ENCODE results near the gene NUS1. TPM values are rescaled to one million over a fixed set of nuclear protein-coding genes. Genes with fewer than 3 reads are reported as not detected.

NUS1 gene
- total and polyA plus RNA-seq, 2 experiments from 2014 or later = 34.6 to 69.0 TPM

DNA sequence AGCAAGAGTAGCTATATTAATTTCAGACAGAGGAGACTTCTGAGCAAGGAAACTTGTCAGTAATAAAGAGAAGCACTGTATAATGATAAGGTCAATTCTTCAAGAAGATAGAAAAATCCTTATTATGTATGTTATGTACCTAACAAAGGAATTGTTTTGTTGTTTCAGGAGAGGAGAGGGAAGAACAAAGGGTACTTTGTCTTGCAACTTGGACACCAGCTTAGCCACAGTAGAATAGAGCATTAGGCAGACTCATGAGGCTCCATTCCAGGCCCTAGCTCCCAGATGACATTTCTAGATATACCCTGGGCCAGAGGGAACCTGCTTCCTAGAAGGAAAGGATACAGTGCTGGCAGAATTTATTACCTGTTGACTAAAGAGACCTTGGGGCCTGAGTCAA lies 6.5 kb upstream of the NUS1 start:
- Histone ChIP-seq H3K79me2 (replicated peaks; ENCODE audit: insufficient read depth) (peaks cover 4% of the 10 kb centered on the region), H4K20me1 (replicated peaks; ENCODE audit: insufficient read depth) (no peaks in the 10 kb centered on the region), H3K27me3 (ENCODE audit: insufficient read depth) (no peaks in the 10 kb centered on the region), H3K36me3 (ENCODE audit: insufficient read depth) (no peaks in the 10 kb centered on the region), H3K9me2 (ENCODE audit: insufficient read depth) (no peaks in the 10 kb centered on the region), H3F3A (replicated peaks; ENCODE audit: low read depth) (no peaks in the 10 kb centered on the region), H2AFZ (no peak overlapping the region), H3K4me1 (ENCODE audit: insufficient read depth) (no peaks in the 10 kb centered on the region), H3K27ac (ENCODE audit: low read depth) (no peak overlapping the region), H3K4me2 (no peak overlapping the region), H3K4me3 (no peak overlapping the region)
- ATAC-seq (no peak), DNase-seq (ENCODE audit: low spot score) (no peak)
- H3K4me1 Mint-ChIP-seq = peaks cover 4% of the 10 kb centered on the region; the same call in 2 of the 3 replicates
- no peak for TF ChIP-seq POLR2AphosphoS5 (IDR thresholded peaks at IDR 0.05; ENCODE audit: low read depth)
- TF ChIP-seq CREB1 (CRISPR knock-in tag; IDR thresholded peaks at IDR 0.05; ENCODE audit: low read depth) = no peak
- TF ChIP-seq ETS1 (IDR thresholded peaks at IDR 0.05) = no peak
- no peak for TF ChIP-seq JUNB (IDR thresholded peaks at IDR 0.05; ENCODE audit: unreplicated experiment)
- TF ChIP-seq NANOG (IDR thresholded peaks at IDR 0.05; ENCODE audit: borderline replicate concordance) = no peak
- TF ChIP-seq ZNF331 (CRISPR knock-in tag; IDR thresholded peaks at IDR 0.05; ENCODE audit: low read depth) = no peak
- TF ChIP-seq CTCF (conservative IDR thresholded peaks at IDR 0.05; ENCODE audit: low read depth in 2 of 2) = no peak
- TF ChIP-seq, protein P1, sequence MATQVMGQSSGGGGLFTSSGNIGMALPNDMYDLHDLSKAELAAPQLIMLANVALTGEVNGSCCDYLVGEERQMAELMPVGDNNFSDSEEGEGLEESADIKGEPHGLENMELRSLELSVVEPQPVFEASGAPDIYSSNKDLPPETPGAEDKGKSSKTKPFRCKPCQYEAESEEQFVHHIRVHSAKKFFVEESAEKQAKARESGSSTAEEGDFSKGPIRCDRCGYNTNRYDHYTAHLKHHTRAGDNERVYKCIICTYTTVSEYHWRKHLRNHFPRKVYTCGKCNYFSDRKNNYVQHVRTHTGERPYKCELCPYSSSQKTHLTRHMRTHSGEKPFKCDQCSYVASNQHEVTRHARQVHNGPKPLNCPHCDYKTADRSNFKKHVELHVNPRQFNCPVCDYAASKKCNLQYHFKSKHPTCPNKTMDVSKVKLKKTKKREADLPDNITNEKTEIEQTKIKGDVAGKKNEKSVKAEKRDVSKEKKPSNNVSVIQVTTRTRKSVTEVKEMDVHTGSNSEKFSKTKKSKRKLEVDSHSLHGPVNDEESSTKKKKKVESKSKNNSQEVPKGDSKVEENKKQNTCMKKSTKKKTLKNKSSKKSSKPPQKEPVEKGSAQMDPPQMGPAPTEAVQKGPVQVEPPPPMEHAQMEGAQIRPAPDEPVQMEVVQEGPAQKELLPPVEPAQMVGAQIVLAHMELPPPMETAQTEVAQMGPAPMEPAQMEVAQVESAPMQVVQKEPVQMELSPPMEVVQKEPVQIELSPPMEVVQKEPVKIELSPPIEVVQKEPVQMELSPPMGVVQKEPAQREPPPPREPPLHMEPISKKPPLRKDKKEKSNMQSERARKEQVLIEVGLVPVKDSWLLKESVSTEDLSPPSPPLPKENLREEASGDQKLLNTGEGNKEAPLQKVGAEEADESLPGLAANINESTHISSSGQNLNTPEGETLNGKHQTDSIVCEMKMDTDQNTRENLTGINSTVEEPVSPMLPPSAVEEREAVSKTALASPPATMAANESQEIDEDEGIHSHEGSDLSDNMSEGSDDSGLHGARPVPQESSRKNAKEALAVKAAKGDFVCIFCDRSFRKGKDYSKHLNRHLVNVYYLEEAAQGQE (IDR thresholded peaks at IDR 0.05; ENCODE audit: unreplicated experiment) = no peak
- TF ChIP-seq EZH2 (IDR thresholded peaks at IDR 0.05; ENCODE audit: low read depth, unreplicated experiment) = no peak
- TF ChIP-seq, protein P2, sequence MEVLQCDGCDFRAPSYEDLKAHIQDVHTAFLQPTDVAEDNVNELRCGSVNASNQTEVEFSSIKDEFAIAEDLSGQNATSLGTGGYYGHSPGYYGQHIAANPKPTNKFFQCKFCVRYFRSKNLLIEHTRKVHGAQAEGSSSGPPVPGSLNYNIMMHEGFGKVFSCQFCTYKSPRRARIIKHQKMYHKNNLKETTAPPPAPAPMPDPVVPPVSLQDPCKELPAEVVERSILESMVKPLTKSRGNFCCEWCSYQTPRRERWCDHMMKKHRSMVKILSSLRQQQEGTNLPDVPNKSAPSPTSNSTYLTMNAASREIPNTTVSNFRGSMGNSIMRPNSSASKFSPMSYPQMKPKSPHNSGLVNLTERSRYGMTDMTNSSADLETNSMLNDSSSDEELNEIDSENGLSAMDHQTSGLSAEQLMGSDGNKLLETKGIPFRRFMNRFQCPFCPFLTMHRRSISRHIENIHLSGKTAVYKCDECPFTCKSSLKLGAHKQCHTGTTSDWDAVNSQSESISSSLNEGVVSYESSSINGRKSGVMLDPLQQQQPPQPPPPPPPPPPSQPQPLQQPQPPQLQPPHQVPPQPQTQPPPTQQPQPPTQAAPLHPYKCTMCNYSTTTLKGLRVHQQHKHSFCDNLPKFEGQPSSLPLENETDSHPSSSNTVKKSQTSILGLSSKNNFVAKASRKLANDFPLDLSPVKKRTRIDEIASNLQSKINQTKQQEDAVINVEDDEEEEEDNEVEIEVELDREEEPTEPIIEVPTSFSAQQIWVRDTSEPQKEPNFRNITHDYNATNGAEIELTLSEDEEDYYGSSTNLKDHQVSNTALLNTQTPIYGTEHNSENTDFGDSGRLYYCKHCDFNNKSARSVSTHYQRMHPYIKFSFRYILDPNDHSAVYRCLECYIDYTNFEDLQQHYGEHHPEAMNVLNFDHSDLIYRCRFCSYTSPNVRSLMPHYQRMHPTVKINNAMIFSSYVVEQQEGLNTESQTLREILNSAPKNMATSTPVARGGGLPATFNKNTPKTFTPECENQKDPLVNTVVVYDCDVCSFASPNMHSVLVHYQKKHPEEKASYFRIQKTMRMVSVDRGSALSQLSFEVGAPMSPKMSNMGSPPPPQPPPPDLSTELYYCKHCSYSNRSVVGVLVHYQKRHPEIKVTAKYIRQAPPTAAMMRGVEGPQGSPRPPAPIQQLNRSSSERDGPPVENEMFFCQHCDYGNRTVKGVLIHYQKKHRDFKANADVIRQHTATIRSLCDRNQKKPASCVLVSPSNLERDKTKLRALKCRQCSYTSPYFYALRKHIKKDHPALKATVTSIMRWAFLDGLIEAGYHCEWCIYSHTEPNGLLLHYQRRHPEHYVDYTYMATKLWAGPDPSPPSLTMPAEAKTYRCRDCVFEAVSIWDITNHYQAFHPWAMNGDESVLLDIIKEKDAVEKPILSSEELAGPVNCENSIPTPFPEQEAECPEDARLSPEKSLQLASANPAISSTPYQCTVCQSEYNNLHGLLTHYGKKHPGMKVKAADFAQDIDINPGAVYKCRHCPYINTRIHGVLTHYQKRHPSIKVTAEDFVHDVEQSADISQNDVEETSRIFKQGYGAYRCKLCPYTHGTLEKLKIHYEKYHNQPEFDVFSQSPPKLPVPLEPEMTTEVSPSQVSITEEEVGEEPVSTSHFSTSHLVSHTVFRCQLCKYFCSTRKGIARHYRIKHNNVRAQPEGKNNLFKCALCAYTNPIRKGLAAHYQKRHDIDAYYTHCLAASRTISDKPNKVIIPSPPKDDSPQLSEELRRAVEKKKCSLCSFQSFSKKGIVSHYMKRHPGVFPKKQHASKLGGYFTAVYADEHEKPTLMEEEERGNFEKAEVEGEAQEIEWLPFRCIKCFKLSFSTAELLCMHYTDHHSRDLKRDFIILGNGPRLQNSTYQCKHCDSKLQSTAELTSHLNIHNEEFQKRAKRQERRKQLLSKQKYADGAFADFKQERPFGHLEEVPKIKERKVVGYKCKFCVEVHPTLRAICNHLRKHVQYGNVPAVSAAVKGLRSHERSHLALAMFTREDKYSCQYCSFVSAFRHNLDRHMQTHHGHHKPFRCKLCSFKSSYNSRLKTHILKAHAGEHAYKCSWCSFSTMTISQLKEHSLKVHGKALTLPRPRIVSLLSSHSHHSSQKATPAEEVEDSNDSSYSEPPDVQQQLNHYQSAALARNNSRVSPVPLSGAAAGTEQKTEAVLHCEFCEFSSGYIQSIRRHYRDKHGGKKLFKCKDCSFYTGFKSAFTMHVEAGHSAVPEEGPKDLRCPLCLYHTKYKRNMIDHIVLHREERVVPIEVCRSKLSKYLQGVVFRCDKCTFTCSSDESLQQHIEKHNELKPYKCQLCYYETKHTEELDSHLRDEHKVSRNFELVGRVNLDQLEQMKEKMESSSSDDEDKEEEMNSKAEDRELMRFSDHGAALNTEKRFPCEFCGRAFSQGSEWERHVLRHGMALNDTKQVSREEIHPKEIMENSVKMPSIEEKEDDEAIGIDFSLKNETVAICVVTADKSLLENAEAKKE (CRISPR knock-in tag; IDR thresholded peaks at IDR 0.05) = no peak
- no peak for TF ChIP-seq ZNF114 (CRISPR knock-in tag; IDR thresholded peaks at IDR 0.05)
- no peak for TF ChIP-seq STAT1 (IDR thresholded peaks at IDR 0.05; ENCODE audit: unreplicated experiment)
- H3K9me3 Mint-ChIP-seq = peaks cover 21% of the 10 kb centered on the region
- H3K4me3 Mint-ChIP-seq = no peak overlapping the region
- peaks cover 42% of the 10 kb centered on the region for H3K36me3 Mint-ChIP-seq (ENCODE audit: low read depth)
- no peak overlapping the region for H3K27ac Mint-ChIP-seq
- no peaks in the 10 kb centered on the region for H3K27me3 Mint-ChIP-seq (ENCODE audit: insufficient read depth, low read depth, poor library complexity)
